Skeletal muscle cell (primary cell): ENCODE data around the gene RAB40C.
A peak's percentile ranks its signal among the peaks of the same experiment; 100 is the strongest.

Experiments
- DNase-seq: peaks from one replicate; pipeline ENCODE4 v3.0.0-alpha.2; 2010; ENCODE audit warnings: low read depth
- H3K4me3 ChIP-seq: 2 replicates; pipeline ENCODE4 v1.5.1; 2011; ENCODE audit warnings: low read depth, mild to moderate bottlenecking, control low read depth, low read length, moderate library complexity

RAB40C gene

DNA sequence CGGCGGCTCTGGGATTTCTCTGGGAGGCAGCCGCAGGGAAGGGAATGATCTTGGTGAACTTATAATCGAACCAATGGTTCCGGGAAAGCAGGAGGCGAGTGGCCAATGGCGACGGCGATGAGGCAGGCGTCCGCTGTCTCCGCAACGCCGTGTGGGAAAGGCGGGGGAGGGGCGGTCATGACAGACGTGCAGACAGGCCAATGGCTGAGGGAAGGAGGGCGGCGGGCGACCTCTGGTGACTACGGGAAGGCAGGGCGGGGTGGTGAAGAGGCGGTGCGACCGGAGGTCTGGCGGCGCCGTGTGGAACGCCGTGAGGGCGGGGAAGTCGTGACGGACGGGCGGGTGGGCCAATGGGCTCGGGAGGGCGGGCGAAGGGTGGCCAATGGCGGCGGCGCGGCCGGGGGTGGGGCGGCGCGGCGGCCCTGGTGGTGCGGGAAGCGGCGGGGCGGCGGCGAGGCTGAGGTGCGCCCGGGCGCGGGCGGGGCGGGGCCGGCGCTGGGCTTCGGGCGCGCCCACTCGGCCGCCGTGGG, at the start of gene RAB40C:
RAB40C (plus strand) TSS at position 409 of the 530 bp plus-strand sequence. CDS start 226 bp downstream, outside the sequence.
- peak within 1 kb of the TSS; percentile 91 for H3K4me3 ChIP-seq
- peak; percentile 91 for DNase-seq

GRCh38 chr16:540645-541340, 49.1 kb upstream of the RAB40C start:
- H3K4me3 ChIP-seq = no peak overlapping the region
- no peak for DNase-seq

DNA sequence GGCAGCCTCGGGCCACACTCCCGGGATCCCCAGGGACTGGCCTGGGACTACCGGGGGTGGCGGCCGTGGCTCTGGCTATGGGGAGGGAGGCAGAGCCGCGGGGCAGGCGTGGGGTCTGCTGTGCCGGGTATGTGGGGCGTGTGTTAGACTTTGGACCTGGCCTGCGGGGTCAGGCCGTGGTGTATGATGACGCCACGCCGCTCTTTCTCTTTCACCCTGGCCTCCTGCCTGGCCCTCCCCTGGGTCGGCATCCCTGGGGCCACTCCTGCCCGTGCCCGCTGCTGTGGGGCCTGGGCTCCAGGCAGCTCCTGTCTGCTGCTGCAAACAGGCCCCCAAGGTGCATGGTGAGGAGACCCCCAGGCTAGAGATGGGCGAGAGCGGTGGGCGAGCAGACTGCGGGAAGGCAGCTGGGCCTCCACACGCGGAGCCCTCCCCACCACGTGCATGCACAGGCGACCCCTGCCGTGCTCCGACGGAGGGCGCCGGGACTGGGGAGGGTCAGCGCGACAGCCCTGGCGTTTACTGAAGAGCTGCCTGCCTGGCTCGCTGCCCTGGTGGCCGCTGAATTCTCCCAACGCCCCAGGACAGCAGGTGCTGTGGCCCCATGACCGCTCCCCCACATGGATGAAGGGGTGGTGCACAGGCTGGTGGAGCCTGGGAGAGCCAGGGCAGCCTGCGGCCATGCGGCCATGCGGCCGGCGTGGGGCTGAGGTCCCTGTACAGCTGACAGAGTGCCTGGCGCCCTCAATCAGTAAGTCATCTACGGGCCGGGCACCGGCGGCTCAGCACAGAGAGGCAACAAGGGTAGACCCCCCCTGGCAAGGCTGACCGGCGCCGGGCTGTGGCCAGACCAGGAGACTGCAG, 46.3 kb upstream of the RAB40C start:
- no peak overlapping the region for H3K4me3 ChIP-seq
- no peak for DNase-seq

DNA sequence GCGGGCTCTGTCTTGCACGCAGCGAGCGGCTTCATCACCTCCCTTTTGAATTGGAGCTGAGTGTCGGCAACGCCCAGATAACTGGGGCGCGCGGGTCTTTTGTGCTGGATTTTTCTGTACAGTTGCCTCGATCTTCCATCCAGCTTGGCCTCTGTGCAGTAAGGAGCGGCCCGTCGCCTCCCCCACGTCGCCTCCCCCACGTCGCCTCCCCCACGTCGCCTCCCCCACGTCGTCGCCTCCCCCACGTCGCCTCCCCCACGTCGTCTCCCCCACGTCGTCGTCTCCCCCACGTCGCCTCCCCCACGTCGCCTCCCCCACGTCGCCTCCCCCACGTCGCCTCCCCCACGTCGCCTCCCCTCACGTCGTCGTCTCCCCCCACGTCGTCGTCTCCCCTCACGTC, 45.3 kb upstream of the RAB40C start:
- H3K4me3 ChIP-seq = no peak overlapping the region
- no peak for DNase-seq

- DNase-seq = no peak
- no peak overlapping the region for H3K4me3 ChIP-seq
Observed at GRCh38 chr16:546909-547770, 42.7 kb upstream of the RAB40C start.

DNA sequence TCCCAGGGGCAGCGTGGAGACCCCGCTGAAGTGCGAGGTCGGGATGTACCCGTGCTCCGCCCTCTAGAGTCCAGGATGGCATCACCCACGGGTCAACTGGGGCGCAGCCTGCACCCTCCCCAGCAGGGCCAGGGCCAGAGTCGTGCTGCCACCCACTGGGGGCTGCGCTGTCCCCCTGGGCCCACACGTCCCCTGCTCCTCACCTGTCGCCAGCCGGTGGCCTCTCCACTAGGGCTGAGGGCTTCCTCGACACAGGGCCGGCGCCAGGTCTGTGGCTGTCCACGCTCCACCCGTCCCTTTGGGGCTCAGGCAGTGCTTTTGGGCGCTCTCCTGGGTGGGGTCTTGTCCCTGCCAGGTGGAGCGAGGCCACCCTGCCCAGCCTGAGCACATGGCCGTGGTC, 41.3 kb upstream of the RAB40C start:
- no peak overlapping the region for H3K4me3 ChIP-seq
- no peak for DNase-seq

DNA sequence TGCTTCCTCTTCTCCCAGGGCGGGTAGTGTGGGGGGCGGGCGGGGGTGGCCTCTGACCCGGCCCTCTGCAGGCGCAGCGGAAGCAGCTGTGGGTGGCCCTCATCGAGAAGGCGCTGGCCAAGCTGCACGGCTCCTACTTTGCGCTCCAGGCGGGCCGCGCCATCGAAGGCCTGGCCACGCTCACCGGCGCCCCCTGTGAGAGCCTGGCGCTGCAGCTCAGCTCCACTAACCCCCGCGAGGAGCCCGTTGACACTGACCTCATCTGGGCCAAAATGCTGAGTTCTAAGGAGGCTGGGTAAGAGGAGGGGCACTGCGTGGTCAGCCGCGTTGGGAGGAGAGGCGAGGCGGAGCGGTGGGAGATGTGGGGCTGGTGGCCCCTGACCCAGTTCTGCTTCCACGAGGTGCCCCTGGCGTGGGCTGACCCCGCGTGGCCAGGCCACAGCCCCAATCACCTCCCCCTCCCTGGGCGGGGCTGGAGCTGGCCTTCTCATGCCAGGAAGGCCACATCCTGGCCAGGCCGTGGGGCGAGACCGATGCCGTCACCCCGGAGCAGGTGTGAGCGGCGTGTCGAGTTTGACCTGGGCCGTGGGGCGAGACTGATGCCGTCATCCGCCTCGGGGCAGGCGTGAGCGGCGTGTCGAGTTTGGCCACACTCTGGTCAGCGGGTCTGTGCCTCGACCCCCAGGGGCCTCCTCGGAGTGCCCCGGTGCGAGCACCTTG, 40.2 kb upstream of the RAB40C start:
- no peak for DNase-seq
- no peak overlapping the region for H3K4me3 ChIP-seq

DNA sequence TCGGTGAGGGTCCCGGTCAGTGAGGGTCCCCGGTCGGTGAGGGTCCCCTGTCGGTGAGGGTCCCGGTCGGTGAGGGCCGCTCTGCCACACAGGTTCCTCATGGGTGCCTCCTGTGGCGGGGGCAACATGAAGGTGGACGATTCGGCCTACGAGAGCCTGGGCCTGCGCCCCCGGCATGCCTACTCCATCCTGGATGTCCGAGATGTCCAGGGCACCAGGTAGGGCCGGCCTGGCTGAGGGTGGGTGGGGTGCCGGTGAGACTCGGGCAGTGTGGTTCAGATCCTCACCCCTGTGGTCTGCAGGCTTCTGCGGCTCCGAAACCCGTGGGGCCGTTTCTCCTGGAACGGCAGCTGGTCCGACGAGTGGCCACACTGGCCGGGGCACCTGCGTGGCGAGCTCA, 38.7 kb upstream of the RAB40C start:
- no peak for DNase-seq
- no peak overlapping the region for H3K4me3 ChIP-seq

- DNase-seq = no peak
Observed at GRCh38 chr16:552171-552570, 37.7 kb upstream of the RAB40C start.

DNA sequence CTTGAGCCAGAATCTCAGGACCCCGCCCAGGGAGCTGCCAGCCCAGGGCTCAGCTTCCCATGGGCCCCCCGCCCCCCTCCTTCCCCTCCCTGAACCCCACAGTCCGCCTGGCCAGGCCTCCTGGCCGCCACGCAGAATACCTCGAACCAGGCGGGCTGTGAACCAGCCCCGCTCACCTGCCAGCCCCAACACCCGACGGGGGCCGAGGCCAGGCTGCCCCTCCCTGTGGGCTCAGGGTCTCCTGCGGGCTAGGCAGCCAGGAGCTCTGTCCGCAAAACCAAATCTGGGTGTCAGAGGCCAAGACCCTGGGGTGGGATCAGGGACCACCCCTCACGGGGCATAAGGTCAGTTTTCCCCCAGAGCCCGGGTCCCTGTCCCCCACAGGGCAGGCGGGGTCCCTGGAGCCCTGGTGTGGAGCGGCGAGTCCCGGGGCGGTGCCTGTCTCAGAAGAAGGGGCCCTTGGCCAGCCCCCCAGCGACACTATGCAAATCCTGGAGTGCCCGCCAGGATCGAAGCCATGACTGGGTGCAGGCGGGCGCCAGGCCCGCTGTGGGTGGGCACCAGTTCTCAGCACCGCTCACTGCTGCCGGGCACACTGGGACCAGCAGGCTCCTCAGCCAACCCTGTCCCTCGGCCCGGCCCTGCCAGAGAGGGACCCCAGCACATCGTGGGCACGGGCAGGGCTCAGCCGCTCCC, 36.1 kb upstream of the RAB40C start:
- no peak overlapping the region for H3K4me3 ChIP-seq
- no peak for DNase-seq

More at GRCh38 chr16:552171-552570, 37.7 kb upstream of the RAB40C start:
- H3K4me3 ChIP-seq = no peak overlapping the region

- H3K4me3 ChIP-seq = no peak overlapping the region
- DNase-seq = no peak
Observed at GRCh38 chr16:554297-554621, 35.6 kb upstream of the RAB40C start.

GRCh38 chr16:554640-555365, 35.1 kb upstream of the RAB40C start:
- H3K4me3 ChIP-seq = no peak overlapping the region
- DNase-seq = no peak

GRCh38 chr16:555528-556473, 34.1 kb upstream of the RAB40C start:
- no peak for DNase-seq
- H3K4me3 ChIP-seq = no peak overlapping the region

GRCh38 chr16:556474-557173, 33.2 kb upstream of the RAB40C start:
- H3K4me3 ChIP-seq = no peak overlapping the region
- no peak for DNase-seq

DNA sequence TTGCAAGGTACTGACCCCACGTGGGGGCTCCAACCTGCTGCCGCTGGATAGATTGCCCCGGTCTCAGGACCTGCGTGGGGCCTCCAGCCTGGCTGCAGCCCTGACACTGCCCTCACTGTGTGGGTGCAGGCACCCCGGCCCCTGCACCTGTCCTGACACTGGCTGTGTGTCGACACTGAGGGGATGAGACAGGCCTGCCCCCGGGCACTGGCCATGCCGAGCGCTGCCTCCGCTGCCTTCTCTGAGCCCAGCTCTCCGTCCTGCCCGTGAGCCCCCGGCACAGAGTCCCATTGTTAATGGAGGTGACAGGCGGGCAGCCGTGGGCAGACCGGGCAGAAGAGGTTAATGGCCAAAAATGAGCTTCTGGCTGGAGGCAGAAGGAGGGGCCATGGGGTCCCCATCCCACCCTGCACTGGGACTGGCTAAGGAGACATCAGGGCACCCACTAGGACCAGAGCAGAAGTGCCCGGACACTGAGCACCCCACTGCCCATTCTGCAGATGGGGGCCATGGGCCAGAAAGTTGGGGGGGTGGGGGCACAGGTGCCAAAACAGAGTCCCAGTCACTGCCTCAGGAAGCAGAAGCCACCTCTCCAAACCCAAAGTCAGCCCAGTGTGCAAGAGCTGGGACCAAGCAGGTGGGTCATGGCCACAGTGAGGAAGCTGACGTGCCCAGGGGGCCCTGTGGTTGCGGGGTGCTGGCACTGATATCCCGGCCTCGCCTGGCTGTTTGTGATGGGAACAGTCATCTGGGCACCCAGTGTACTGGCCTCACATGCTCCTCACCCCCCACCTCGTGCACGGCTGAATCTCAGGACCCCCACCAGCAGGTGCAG, 32.2 kb upstream of the RAB40C start:
- no peak overlapping the region for H3K4me3 ChIP-seq
- DNase-seq = no peak
